GM12864 (cell line): ENCODE results near the gene LRIT1.
A peak's percentile ranks its signal among the peaks of the same experiment; 100 is the strongest.

Experiments used
- DNase-seq: peaks from one replicate; pipeline ENCODE4 v3.0.0-alpha.2; 2011; ENCODE audit warnings: low read depth
- H3K4me3 ChIP-seq: 2 replicates; pipeline ENCODE4 v1.5.1; 2011; ENCODE audit warnings: mild to moderate bottlenecking, low read depth, low read length, control low read depth
- TF ChIP-seq, protein P1 (sequence below): IDR thresholded peaks from 2 replicates; pipeline ENCODE4 v1.5.1; 2011; ENCODE audit warnings: low read depth, mild to moderate bottlenecking, moderate library complexity, low read length, control low read depth, inconsistent platforms; ENCODE audit errors: missing control alignments

The LRIT1 gene

DNA sequence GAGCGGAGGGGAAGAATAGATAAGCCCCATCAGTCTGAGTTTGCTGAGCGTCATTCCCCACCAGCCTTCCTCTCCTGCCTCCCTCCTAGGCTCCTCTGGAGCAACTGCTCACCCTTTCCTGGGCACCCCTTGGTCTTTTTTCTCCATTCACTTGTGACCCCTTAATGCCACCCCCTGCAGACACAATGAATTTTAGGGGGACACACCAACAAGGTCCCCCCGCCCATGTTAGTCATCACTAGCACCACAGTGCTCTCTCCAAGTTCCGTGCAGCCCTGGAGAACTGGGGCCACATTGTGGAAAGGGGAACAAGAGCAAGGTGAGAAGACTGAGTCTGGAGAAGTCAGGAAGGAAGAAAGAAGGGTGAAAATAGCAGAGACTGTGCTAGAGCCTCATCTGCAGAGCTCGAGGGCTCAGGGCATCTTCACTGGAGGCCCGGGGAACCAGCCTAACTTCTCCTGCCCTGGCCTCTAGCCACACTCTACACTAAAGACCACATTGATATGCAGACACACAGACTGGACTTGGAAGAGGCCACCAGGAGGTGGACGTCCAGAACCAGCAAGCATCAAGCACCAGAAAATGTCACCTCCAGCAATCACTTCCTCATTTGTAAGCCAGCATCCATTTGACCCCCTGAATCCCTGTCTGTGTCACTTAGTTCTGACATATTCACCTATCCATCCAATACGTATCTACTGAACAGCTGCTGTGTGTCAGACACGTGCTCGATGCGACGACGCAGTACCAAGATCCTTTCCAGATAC, 21.0 kb upstream of the LRIT1 start:
- H3K4me3 ChIP-seq, result no peak overlapping the region
- no peak for DNase-seq
- TF ChIP-seq, protein P1, sequence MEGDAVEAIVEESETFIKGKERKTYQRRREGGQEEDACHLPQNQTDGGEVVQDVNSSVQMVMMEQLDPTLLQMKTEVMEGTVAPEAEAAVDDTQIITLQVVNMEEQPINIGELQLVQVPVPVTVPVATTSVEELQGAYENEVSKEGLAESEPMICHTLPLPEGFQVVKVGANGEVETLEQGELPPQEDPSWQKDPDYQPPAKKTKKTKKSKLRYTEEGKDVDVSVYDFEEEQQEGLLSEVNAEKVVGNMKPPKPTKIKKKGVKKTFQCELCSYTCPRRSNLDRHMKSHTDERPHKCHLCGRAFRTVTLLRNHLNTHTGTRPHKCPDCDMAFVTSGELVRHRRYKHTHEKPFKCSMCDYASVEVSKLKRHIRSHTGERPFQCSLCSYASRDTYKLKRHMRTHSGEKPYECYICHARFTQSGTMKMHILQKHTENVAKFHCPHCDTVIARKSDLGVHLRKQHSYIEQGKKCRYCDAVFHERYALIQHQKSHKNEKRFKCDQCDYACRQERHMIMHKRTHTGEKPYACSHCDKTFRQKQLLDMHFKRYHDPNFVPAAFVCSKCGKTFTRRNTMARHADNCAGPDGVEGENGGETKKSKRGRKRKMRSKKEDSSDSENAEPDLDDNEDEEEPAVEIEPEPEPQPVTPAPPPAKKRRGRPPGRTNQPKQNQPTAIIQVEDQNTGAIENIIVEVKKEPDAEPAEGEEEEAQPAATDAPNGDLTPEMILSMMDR, result no peak

GRCh38 chr10:84261236-84261915, 20.0 kb upstream of the LRIT1 start:
- TF ChIP-seq, protein P1, result no peak
- DNase-seq, result no peak
- H3K4me3 ChIP-seq, result no peak overlapping the region

- TF ChIP-seq, protein P1, result no peak
- DNase-seq, result no peak
- no peak overlapping the region for H3K4me3 ChIP-seq
These were observed 16.8 kb upstream of the LRIT1 start for GRCh38 chr10:84258034-84258695.

- DNase-seq, result no peak
- no peak overlapping the region for H3K4me3 ChIP-seq
- TF ChIP-seq, protein P1, result no peak
These were observed 16.1 kb upstream of the LRIT1 start for GRCh38 chr10:84257343-84258020.

GRCh38 chr10:84256510-84257342, 15.4 kb upstream of the LRIT1 start:
- no peak for DNase-seq
- TF ChIP-seq, protein P1, result peak; percentile 66
- no peak overlapping the region for H3K4me3 ChIP-seq
